Neutrophil (primary cell): Measurements from ENCODE around the gene BSG.

Experiments
- H3K27ac ChIP-seq: fragments of 200-600 bp; sonication (generic); 2 replicates; pipeline ENCODE4 v1.5.1; 2016; ENCODE audit warnings: mild to moderate bottlenecking, moderate library complexity
- H3K27me3 ChIP-seq: fragments of 200-600 bp; sonication (generic); 2 replicates; pipeline ENCODE4 v1.6.0; 2016; ENCODE audit warnings: mild to moderate bottlenecking
- H3K36me3 ChIP-seq: fragments of 200-600 bp; sonication (generic); 2 replicates; pipeline ENCODE4 v1.5.1; 2017
- H3K4me1 ChIP-seq, 2 experiments: fragments of 200-600 bp in 1 of 2; sonication (generic) in 1 of 2; 1 replicate in 1 of 2; 2 replicates in 1 of 2; pipeline versions ENCODE4 v1.5.1 to v1.6.1; 2013 to 2016; ENCODE audit warnings: low read depth in 1 of 2, low read length in 1 of 2, mild to moderate bottlenecking in 1 of 2, moderate library complexity in 1 of 2; ENCODE audit not compliant: control insufficient read depth in 1 of 2, insufficient read depth in 1 of 2
- H3K4me3 ChIP-seq, 2 experiments: fragments of 200-600 bp in 1 of 2; sonication (generic) in 1 of 2; 1 replicate in 1 of 2; 2 replicates in 1 of 2; pipeline ENCODE4 v1.5.1; 2013 to 2016; ENCODE audit warnings: low read depth in 1 of 2, low read length in 1 of 2, mild to moderate bottlenecking in 1 of 2, moderate library complexity in 1 of 2
- H3K9me3 ChIP-seq: fragments of 200-600 bp; sonication (generic); 2 replicates; pipeline ENCODE4 v1.5.1; 2016
- CTCF ChIP-seq: fragments of 200-600 bp; sonication (generic); IDR thresholded peaks from 2 replicates; pipeline ENCODE4 v1.5.1; 2016; ENCODE audit warnings: antibody characterized with exemption

BSG gene

GRCh38 chr19:592101-592500 is 19.7 kb downstream of the BSG start:
- Histone ChIP-seq H3K4me1 (no peaks in the 10 kb centered on the region), H3K36me3 (no peaks in the 10 kb centered on the region), H3K4me3 (no peak overlapping the region), H3K27ac (no peak overlapping the region), H3K9me3 (no peaks in the 10 kb centered on the region), H3K27me3 (peaks cover 94% of the 10 kb centered on the region)
- TF ChIP-seq CTCF, result no peak

GRCh38 chr19:593055-593454 is 20.7 kb downstream of the BSG start:
- Histone ChIP-seq H3K36me3 (no peaks in the 10 kb centered on the region), H3K4me3 (no peak overlapping the region), H3K4me1 (no peaks in the 10 kb centered on the region), H3K9me3 (no peaks in the 10 kb centered on the region), H3K27me3 (peaks cover 85% of the 10 kb centered on the region), H3K27ac (no peak overlapping the region)
- no peak for TF ChIP-seq CTCF

- no peak overlapping the region for H3K4me3 ChIP-seq
- H3K4me1 ChIP-seq, result no peaks in the 10 kb centered on the region
- peaks cover 81% of the 10 kb centered on the region for H3K27me3 ChIP-seq
- no peaks in the 10 kb centered on the region for H3K9me3 ChIP-seq
- no peaks in the 10 kb centered on the region for H3K36me3 ChIP-seq
- H3K27ac ChIP-seq, result no peak overlapping the region
- TF ChIP-seq CTCF, result no peak
Observed at GRCh38 chr19:593505-593904, 21.1 kb downstream of the BSG start.

- no peak overlapping the region for H3K27ac ChIP-seq
- peaks cover 72% of the 10 kb centered on the region for H3K27me3 ChIP-seq
- no peak overlapping the region for H3K4me3 ChIP-seq
- no peaks in the 10 kb centered on the region for H3K36me3 ChIP-seq
- H3K9me3 ChIP-seq, result no peaks in the 10 kb centered on the region
- no peaks in the 10 kb centered on the region for H3K4me1 ChIP-seq
- no peak for TF ChIP-seq CTCF
Observed at GRCh38 chr19:594265-594870, 22.0 kb downstream of the BSG start.

- no peaks in the 10 kb centered on the region for H3K9me3 ChIP-seq
- no peaks in the 10 kb centered on the region for H3K4me1 ChIP-seq
- H3K27ac ChIP-seq, result no peak overlapping the region
- no peak overlapping the region for H3K4me3 ChIP-seq
- peaks cover 65% of the 10 kb centered on the region for H3K27me3 ChIP-seq
- H3K36me3 ChIP-seq, result no peaks in the 10 kb centered on the region
- TF ChIP-seq CTCF, result no peak
Observed at GRCh38 chr19:595326-596262, 23.2 kb downstream of the BSG start.
